Measurements from ENCODE around the gene LDB2.

Gene LDB2

GRCh38 chr4:16757080-16757521 lies 141.3 kb downstream of the LDB2 start:
- no peak for DNase-seq (ENCODE audit: low read depth in 3 of 3)

GRCh38 chr4:16754104-16754503 lies 144.3 kb downstream of the LDB2 start:
- no peak for DNase-seq (ENCODE audit: low read depth in 3 of 3)

GRCh38 chr4:16752150-16752549 lies 146.3 kb downstream of the LDB2 start:
- DNase-seq (ENCODE audit: low read depth in 3 of 3) = no peak

- no peak for DNase-seq (ENCODE audit: low read depth in 3 of 3)
These were observed 147.4 kb downstream of the LDB2 start for GRCh38 chr4:16750882-16751642.

GRCh38 chr4:16750216-16750615 lies 148.2 kb downstream of the LDB2 start:
- DNase-seq (ENCODE audit: low read depth in 3 of 3) = no peak

GRCh38 chr4:16745887-16746286 lies 152.6 kb downstream of the LDB2 start:
- no peak for DNase-seq (ENCODE audit: low read depth in 3 of 3)

- DNase-seq (ENCODE audit: low read depth in 3 of 3) = no peak
These were observed 153.3 kb downstream of the LDB2 start for GRCh38 chr4:16745009-16745635.

- DNase-seq (ENCODE audit: low read depth in 3 of 3) = no peak
These were observed 157.2 kb downstream of the LDB2 start for GRCh38 chr4:16741287-16741686.

GRCh38 chr4:16739997-16740624 lies 158.3 kb downstream of the LDB2 start:
- DNase-seq (ENCODE audit: low read depth in 3 of 3) = no peak

GRCh38 chr4:16738558-16738957 lies 159.9 kb downstream of the LDB2 start:
- DNase-seq (ENCODE audit: low read depth in 3 of 3) = no peak

GRCh38 chr4:16733509-16733908 lies 164.9 kb downstream of the LDB2 start:
- DNase-seq (ENCODE audit: low read depth in 3 of 3) = no peak

- DNase-seq (ENCODE audit: low read depth in 3 of 3) = no peak
These were observed 165.7 kb downstream of the LDB2 start for GRCh38 chr4:16732741-16733140.

- DNase-seq (ENCODE audit: low read depth in 3 of 3) = no peak
These were observed 166.6 kb downstream of the LDB2 start for GRCh38 chr4:16731776-16732380.

GRCh38 chr4:16730522-16731205 lies 167.8 kb downstream of the LDB2 start:
- DNase-seq (ENCODE audit: low read depth in 3 of 3) = no peak

- DNase-seq (ENCODE audit: low read depth in 3 of 3) = no peak
These were observed 169.1 kb downstream of the LDB2 start for GRCh38 chr4:16729336-16729735.

- DNase-seq (ENCODE audit: low read depth in 3 of 3) = no peak
These were observed 169.6 kb downstream of the LDB2 start for GRCh38 chr4:16728849-16729248.

- no peak for DNase-seq (ENCODE audit: low read depth in 3 of 3)
These were observed 170.3 kb downstream of the LDB2 start for GRCh38 chr4:16728111-16728510.

GRCh38 chr4:16727218-16727617 lies 171.2 kb downstream of the LDB2 start:
- DNase-seq (ENCODE audit: low read depth in 3 of 3) = no peak

- DNase-seq (ENCODE audit: low read depth in 3 of 3) = no peak
These were observed 171.9 kb downstream of the LDB2 start for GRCh38 chr4:16726368-16727050.

GRCh38 chr4:16725252-16725651 lies 173.2 kb downstream of the LDB2 start:
- DNase-seq (ENCODE audit: low read depth in 3 of 3) = no peak

GRCh38 chr4:16722416-16722815 lies 176.0 kb downstream of the LDB2 start:
- DNase-seq (ENCODE audit: low read depth in 3 of 3) = no peak
